GM19438 (cell line): ENCODE data around the gene MYO18A.
"Not testable (repeated sequence)": the region's sequence is repeated elsewhere in the genome, so short reads cannot be mapped to it uniquely, and the experiment has no call there.

Experiments used
- ATAC-seq: cut with Tn5 transposase; IDR thresholded peaks from one replicate; pipeline ENCODE4 v1.9.1; 2021; ENCODE audit warnings: low read depth; ENCODE audit not compliant: unreplicated experiment

MYO18A gene

DNA sequence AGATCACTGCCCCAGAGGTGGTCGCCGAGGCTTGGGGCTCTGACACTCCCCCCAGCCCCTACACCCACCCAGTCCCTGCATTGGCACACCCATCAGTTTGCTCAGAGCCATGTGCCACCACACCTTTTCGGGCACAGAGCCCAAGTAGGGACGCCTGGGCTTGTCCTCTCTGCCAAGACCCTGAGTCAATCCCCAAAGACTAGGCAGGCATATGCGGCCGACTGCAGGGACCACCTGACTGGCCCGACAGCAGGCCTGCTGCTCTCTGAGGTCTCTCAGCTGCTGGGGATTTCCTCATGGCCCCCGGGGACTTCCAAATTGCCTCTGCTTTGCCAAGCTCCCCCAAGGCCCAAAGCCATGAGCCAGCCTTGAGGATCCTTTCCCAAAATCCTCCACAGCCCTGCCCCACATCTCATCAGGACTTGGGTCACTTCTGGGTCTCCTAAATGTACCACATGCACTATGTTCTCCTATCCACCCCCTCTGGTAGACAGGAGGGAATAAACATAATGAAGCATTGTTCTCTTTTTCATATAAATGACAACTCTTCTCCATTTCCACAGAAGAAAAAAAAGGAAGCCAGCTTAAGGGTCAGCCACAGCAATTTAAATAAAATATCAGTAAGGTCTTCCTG, 30.6 kb downstream of the MYO18A start:
- ATAC-seq, result peak; percentile 12

DNA sequence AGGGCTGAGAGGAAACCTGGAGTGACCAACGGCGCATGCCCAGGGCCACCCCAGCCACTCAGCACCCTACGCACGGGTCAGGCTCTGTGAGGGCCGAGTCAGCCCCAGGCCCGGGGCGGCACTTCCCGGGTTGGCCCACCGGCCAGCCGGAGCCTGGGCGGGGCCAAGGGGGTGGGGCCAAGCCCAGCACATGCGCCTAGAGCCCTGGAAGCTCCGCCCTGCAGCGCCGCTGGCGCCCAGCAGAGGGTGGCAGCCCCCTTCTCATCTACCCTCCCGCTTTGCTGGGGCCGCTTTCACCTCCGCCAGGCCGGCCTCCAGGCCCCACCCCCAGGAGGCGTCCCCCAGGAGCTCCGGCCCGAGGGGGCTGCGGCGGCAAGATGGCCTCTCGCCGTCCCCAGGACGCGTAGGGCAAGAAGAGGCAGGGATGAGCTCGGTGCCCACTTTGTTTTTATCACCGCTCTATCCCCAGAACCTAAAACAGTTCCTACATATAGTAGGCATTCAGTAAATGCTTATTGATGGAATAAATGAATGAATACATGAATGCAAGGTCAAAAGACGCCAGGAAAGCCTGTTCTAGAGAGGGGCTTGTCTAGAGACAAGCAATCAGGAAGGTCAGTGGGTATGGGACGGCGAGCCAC, 31.3 kb downstream of the MYO18A start:
- ATAC-seq, result peak; percentile 74

DNA sequence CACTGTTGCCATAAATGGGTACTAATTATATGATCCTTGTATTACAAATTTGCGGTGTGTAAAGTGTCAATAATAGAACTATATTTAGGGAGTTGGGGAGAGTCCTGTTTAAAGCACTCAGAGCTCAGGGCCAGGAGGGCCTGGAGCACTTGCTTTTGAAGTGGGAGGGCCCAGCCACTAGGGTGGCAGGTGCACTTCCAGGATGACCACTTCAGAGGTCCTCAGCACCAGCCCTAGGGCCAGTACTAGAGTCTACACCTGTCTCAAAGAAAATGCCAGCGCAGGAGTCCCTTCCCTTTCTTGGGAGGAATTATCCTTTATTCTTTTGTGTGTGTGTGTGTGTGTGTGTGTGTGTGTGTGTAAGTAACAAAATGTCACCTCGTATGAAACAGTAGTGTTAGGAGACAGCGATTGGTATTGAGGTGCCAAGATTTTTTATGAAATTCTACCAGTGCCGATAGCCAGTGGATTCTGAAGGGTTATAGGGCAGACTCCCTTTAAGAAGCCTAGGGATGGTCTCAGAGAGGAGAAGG, 31.9 kb downstream of the MYO18A start:
- ATAC-seq, result no peak

DNA sequence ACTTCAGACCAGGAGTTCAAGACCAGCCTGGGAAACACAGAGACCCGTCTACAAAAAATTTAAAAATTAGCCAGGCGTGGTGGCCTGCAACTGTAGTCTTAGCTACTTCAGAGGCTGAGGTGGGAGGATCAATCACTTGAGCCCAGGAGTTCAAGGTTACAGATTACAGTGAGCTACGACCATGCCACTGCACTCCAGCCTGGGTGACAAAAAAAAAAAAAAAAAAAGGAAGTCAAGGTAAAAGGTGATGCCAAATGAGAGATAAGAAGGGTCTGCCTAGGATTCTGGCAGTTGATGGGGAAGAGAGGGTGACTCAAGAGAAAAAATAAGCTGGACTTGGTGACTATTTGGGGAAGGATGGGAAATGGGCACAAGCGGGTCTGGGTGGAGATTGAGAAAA, 32.5 kb downstream of the MYO18A start:
- no peak for ATAC-seq

DNA sequence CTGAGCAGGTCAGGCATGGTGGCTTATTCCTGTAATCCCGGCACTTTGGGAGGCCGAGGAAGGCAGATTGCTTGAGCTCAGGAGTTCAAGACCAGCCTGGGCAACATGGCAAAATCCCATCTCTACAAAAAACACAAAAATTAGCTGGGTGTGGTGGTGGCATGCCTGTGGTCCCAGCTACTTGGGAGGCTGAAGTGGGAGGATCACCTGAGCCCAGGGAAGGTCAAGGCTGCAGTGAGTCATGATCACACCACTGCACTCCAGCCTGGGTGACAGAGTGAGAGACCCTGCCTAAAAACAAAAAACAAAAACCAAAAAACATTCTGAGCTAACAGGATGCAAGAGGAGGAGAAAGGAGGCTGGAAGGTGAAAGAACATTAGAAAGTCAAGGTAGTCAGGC, 33.0 kb downstream of the MYO18A start:
- not testable (repeated sequence) for ATAC-seq

DNA sequence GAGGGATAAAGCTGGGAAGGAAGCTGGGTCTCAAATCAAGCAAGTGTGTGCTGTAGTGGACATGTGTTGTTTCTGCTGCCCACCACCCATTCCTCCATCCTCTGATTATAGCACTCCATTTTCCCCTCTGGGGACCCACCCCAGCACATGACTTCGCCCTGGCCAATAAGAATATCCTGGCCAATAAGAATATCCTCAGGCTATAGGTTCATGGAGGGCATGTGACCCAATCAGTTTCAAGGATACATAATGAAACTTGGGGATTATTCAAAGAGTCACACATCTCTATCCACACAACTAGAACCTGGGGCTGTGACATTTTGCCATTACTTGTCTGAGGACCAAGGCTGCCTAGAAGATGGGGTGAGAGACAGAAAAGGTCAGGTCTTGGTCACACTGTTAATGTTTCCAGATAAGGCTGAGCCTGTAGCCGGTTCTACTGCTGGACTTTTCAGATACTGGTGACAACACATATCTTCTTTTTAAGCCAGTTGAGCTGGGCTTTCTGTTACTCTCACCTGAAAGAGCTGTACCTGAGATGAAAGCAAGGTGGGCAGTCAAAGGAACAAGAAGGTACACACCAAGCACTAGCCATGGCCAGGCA, 33.7 kb downstream of the MYO18A start:
- no peak for ATAC-seq

DNA sequence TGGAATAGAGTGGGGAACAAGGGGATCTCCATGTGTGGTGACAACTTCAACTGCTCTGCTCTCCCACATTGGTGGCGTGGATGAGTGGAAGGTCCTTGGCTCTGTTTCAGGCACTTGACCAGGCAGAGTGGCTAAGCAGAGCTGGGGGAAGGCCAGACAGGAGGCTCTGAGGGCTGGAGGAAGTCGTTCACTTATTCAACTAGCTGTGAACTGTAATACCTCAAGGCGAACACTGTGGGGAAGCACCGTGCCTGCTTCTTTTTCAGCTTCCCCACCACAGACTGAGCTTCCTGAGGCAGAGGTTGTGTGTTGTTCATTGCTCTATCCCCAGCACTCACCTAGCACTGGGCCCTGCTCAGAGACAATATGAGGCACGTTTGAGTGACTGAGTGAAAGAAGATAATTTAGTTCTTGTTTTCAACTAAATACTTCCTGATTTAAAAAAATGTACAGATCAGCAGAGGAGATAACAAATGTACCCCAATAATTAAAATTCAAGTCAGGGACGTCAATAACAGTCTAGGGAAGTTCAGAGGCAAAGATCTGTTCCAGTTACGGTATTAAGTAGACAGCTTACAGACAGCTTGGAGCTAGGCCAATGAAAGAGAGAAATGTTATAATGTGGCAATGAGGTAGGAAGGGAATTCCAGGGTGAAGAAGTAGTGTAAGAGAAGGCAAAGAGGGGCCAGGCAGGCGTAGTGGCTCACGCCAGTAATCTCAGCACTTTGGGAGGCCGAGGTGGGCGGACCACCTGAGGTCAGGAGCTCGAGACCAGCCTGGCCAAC, 34.7 kb downstream of the MYO18A start:
- ATAC-seq, result no peak

DNA sequence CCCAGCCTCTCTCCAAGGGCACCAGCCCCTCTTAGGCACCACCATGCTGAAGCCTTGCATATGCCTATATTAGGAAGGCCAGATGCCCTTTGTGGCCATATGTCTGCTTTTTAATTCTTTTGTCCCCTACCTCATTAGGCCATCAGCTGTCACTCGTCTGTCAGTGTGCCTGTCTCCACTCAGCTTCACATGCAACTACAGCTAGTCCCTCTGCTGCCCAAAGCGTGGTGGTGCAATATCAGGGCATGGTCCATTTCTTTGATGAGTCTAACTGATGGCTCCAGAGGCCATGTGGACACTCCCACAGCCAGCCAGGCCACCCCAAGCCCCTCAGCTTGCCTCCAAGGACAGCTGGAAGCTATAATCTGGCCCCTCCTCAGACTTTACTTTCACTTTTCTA, 36.3 kb downstream of the MYO18A start:
- ATAC-seq, result no peak

DNA sequence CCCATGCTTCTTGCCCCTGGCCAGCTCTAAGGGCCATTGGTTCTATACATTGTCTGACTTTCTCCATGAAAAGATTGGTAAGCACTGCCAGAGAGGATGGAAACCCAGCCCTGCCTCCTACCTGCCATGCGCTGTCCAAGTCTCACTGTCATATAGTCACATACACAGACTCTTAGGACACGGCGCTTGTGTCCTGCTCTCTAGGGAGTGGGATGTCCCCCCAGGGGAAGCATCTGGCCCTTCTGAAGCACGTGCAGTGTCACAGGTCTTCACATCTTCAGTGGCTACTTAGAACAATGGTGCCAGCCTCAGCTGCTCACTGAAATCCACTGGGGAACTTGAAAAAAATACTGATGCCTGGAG, 38.7 kb downstream of the MYO18A start:
- ATAC-seq, result no peak

DNA sequence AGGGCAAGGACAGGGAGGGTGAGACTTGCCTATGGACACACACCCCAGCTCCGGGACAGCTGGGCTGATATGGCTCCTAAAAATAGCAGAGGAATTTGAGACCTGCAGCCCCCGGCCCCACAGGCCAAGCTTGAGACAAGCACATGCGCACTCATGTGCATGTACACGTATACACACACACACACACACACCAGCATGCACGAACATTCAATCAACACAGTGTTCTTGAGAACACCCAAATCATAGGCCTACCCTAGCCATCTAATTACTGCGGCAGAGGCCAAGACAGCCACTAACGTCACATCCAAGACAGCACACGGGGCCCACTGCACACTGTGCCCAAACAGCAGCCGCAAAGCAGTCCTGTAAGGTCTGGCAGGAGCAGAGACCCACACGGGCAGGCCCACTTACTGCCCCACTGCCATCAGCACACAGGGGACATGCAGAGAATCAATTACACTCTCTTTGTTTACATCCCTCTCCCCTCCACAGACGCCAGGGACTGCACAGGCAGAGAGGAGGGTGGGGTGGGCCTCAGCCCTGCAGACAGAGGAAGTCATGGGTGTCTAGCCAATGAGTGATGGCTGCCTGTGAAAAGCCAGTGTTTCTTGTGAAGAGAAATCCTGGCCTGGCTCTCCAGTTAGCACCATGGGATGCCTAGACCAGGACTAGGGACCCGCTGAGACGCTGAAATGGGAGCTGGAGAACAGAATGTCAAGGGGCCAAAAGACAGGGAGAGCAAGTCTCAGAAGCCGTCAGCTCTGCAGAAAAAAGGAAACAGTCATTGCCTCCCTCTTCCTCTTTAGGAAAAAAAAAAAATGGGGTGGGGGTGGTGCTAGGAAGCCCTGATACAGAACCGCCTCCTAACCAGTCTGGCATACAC, 39.3 kb downstream of the MYO18A start:
- ATAC-seq, result no peak

DNA sequence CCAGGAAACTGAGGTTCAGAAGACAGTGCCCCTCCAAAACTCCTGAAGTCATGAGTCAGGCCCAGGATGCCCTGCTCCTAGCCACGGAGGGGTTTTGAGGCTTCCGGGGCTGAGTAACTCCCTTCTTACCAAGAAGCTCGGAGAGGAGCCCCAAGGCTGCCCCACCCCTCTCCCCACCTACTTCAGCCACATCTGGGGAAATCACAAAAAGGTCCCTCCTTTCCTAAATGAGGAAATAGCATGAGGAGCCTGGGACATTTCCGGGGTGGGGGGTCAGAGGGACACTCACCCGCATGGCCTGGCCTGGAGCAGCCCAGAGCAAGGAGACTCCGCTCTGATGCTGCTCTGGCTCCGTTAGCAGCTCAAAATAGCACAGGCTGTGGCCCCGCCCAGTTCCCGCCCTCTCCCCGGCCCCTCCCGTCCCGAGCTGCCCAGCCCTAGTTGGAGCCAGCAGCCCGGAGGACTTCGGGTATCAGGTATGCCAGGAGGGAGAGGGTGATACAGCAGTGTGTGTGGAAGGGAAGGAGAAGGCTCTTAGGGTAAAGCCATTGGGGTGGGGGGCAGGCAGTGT, 40.1 kb downstream of the MYO18A start:
- peak; percentile 46 for ATAC-seq

DNA sequence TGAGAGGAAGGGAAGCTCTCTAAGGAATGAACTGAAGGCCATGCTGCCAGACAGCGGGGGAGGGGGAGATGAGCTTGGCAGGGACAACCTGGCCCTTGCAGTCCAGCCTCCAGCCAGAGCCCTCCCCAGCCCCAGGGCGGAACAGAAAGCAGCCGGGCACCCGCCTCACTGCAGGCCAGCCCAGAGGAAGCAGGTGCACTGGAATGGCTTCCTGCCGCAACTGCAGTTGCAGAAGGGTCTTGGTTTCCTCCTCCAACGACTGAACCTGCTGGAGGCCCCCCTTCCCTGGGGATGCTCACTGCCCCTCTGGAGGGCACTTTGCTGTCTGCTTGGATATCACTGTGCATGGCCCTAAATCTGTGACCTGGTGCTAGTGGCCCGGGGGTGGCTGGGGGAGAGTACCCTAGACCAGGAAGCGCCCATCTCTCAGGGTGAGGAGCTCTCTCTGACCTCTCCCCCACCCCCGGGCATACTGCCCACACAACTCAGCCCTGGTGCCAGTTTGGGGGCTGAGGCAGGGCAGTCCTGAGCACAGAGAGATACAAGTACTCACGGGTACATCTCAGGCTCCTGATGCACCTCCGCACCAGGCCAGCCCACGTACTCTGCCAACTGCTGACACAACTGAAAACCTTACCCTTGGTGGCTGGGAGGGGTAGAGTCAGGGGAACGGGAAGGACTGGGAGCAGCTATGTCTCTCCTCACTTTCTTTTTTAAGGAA, 41.1 kb downstream of the MYO18A start:
- ATAC-seq, result no peak

DNA sequence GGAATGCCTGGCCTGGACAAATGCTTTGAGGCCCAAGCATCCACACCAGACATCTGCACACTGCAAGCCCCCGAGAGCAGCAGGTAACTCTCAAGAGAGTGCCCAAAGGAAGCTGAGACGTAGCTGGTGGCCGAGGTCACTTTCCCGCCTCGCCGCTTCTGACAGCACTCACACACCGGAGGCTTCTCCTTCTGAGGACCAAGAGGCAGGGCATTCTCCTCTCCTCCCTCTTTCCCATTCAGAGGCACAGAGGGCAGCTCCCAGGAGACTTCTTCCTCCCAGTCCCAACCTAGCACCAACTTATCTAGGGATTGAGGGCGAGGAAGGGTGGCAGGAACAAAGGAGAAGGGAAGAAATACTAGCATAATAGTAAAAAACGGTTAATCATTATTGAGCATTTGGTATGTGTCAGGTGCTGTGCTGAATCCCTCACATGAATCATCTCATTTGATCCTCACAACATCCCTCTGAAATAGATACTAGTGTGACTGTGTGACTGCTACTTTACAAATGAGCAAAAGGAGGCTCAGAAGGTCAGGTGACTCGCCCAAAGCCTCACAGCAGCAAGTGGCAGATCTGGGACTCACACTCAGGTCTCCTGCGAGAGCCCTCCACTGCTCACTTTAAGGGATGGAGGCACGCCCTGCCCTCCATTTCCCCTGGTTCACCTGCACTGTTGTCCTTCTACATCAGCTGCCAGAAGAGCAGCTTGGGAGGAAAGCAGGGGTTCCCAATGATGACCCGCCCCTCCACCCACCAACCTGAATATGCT, 41.8 kb downstream of the MYO18A start:
- ATAC-seq, result no peak

DNA sequence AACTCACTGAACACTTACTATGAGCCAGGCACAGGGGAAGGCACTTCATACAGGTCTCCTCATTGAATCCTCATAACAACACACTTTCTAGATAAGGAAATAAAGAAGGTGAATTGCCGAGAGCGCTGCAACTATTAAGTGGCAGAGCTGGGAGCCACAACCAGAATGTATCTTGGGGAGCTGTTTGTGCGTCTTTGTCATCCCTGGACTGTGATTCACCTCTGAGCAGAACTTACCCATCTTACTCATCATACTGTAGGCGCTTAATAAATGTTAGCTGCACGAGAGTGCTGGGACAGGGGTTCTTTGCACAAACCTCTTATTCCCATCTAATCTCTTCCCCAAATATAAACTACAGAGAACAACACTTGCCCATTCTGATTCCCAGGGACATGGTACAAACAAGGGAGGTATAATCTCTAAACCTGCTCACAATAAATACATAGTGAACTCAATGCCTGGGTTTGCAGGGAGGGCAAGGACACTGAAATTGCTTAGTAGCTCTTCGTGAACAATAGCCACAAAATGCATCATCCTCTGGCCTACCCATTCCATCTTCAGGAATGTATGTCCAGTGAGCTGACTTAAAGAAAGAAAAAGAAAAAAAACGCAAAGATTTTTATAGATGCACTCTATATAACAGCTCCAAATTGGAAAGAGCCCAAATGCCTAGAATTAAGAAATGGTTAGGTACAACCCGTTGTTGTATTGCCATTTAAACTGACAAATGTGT, 43.0 kb downstream of the MYO18A start:
- no peak for ATAC-seq

DNA sequence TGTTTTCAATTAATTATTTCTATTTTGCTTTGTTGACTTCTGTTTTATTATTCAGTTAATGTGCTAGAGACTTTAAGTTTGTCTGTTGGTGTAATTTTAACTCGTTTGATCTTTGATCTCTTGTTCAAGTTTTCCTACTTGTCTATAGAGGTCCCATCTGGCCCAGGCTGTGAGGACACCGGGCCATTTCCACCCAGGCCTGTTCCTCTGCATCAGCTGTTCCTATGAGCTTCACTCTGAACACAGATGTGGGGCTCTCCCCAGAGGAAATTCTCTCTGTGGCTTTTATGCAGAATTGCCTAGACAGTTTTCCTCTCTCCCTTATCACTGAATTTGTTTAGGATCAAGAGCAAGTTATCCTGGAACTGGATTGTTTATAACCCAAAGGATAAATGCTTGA, 44.7 kb downstream of the MYO18A start:
- no peak for ATAC-seq

DNA sequence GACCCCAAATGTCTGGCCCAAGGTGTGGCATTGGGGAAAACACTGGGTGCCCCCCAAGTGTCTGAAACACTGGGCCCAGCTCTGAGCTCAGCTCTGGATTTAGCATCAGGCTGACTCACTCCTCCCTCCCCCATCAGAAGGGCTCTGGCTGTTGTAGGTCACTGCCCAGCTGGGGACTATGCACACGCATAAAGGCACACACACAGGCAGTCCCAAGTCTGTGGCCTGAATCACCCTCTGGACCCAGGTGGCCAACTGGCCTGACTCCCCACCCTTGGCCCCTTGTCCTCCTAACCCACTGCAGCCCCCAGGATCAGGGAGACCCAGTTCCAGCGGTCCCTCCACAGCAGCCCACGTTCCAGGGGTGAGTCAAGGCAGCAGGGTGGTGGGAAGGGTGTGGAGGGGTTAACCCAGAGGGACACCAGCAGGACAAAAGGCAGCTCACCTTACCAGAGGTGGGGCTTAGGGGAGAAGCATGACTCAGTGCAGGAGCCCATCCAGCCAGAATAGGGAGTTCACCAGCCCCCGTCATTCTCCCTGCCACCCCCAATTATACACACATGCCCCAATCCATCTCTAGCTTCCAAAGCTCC, 47.0 kb downstream of the MYO18A start:
- no peak for ATAC-seq

DNA sequence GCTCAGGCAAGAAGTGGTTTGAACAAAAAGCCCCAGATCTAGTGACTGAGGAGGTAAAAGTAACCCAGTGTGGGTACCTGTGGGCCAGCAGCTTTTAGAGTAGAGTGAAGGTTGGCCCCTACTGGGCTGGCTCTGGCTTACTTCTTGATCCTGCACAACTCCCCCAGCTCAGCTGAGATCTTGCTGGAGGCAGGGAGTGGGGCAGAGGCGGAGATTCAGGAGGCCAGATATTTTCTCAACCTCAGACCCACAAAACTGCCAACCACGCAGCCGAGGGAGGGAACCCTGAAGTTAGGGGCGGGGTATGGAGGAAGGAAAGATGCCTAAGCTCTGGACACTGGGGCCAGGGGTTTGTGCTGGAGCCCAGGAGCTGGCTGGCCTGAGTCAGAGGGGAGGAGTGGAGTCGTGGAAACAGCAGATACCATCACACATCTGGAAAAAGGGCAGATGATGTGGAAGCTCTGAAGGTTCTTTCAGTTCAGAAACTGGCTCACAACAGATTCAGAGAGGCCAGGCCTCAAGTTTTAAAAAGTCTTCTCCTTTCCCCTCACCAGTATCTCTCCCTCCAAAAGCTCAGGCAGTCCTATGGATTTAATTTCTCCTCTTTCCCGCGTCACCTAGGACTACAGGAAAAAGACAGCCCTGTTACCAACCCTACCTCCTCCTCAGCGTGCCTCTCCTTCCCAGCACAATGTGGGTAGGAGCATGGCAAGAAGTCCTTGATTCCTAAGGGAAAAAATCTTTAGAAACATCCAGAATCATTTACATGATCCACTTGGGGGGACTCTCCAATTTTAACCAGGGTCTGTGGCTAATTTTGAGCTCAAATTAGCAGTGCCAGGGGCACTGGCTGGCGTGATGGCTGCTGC, 48.1 kb downstream of the MYO18A start:
- ATAC-seq, result no peak
